Activated CD8-positive, alpha-beta memory T cell treated with anti-CD3 and anti-CD28 coated beads for 48 hours (primary cell): ENCODE data around the gene PSMB9.

Source experiments
- DNase-seq, 3 experiments: peaks; one replicate each; pipeline ENCODE4 v3.0.0-alpha.2; 2020; ENCODE audit warnings: low read depth in 2 of 3, low spot score in 2 of 3

The PSMB9 gene

GRCh38 chr6:32839356-32839755, 14.6 kb upstream of the PSMB9 start:
- DNase-seq, result no peak

DNA sequence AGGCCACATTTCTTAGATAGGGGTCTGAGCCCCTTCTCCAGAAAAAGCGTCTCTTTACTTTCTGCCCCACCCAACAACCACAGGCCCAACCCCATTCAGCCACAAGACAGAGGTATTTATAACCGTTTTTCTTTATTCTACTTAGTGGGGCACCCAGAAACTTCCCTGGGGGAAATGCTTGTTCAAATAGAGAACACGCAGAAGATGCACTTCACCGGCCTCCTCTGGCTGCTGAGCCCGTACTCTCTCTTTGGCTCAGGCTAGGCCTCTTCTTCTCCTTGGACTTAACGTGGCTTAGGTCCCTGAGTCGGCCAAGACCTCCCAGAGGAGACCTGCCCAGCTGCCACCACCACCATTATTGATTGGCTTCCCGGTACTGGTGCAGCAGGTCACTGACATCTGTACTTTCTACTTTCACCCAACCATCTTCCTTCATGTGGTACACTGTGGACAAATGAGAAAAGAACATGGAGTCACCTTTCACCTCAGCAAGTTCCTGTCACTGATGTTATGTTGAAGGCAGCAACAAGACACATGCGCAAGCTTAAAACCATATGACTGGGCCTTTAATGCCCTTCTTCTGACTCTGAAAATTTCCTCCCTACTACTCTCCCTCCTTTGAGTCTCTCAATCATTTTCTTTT, 13.3 kb upstream of the PSMB9 start:
- no peak for DNase-seq

DNA sequence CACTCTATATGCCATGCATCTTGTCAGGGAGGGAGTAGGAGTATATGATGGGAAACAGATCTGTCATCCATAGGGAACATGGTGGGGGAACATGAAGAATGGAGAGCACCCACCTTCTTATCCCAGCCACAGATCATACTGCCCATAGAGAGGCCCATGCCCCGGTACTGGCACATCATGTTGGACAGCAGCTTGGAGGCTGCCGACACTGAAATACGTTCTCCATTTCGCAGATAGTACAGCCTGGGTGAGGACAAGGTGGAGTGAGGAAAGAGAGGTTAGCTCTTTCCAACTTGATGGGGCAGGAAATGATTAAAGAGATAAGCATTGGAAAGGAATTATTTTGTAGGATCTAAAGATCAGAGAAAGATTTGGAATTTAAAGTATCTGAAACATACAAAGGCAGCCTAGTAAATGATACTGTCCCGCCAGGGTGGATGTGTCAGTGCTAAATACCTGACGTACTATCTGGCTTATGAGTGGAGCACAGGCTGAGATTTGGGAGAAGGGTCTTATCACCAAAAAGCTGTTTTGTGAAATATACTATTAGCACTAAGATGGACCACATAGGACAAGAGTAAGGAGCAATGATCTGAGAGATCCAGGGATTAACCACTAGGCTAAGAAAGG, 11.9 kb upstream of the PSMB9 start:
- no peak for DNase-seq

- no peak for DNase-seq
Measured at GRCh38 chr6:32842690-32843089, 11.3 kb upstream of the PSMB9 start.

DNA sequence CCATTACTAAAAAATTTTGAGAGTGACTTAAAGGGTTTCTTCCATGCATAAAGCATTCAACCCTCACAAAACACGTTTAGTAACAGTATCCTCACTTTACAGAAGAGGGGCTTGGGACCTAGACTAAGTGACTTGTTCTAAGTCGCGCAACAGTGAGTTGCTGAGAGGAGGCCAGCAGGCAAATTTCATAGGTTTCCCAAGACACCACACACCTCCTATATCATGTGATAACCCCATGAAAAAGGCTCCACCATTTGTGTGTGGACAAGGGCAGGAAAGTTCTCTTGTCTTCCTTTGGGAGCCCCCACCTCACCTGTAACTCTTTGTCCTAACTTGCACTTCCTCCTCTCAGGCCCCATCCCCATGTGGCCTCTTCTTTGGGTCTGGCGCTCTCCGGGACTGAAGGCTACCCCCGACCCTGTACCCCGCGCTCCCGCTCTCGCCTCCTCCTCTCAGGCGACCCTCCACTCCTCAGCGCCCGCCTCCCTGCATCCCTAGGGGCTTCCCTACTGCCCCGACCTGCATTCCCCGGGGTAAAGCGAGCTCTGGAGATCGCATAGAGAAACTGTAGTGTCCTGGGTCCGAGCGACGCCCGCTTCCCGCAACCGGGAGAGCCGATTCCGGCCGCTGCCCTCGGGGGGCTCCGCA, 10.5 kb upstream of the PSMB9 start:
- no peak for DNase-seq

GRCh38 chr6:32843979-32844838, 9.8 kb upstream of the PSMB9 start, which contains the start of gene PSMB8:
Gene PSMB8 (minus strand): TSS chr6:32844047. CDS start chr6:32843996, 51 bp downstream.
- peak; percentile 84 to 96 (median 94) for DNase-seq

DNA sequence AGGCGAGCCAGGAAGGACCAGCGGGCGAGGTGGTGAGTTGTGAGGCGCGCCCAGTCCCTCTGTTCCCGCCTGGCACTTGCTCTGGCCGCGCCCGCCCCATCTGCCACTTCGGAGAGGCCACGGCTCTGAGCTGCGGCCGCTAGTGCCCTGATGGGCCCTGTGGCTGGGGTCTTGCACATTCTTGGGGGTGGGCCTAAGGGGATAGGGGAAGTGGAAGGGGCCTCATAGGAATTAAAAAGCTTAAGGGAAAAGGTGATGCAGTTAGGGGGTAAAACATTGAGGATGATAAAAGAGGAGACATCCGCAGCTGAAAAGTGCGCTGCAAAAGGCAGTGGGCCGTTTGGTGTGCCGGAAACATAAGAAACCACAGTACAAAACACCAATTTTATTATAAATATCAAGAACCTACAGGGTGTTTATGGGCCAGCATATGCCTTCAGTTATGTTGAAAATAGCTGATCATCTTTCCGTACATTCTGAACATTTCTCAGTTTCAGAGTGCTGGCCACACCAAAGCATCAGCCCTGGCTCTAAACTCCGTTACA, 9.1 kb upstream of the PSMB9 start:
- no peak for DNase-seq

DNA sequence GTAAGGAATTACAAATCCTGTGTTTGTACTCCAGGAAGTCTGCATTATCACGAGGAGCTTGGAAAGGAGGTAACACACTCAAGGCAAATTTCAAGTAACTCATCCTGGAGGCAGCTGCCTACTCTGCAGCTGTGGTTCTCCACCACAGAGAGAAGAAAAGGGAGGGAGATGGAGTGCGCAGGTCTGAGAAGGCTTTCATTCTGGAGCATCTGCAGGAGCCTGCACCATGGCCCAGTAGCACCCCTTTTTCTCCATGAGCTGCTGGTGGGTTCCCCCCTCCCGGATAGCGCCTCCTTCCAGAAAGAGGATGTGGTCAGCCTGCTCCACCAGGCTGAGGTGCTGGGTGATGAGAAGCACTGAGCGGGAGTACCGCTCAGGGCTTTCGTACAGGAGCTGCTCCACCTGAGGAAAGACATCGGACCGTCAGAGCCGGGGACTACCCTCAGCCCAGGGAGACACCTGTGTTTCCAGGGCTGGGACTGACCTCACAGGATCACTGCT, 8.6 kb upstream of the PSMB9 start:
- DNase-seq, result no peak

- DNase-seq, result no peak
Measured at GRCh38 chr6:32847004-32847403, 7.0 kb upstream of the PSMB9 start.

DNA sequence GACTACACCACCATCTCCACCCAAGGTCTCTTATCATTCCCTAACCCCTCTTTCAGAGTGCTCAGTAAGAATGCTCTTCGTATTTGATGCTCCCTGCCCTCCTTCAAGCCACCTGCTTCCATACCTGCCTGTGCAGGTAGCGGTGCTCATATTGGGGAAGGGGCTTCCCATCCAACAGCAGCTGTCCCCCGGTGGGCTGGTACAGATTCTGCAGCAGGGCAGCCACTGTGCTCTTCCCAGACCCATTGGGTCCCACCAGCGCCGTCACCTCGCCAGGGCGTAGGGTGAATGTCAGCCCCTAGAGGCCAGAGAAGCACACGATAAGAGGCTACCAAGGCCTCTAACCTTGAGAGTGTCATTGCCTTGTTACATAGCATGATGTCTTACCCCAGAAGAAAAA, 6.2 kb upstream of the PSMB9 start:
- DNase-seq, result no peak

DNA sequence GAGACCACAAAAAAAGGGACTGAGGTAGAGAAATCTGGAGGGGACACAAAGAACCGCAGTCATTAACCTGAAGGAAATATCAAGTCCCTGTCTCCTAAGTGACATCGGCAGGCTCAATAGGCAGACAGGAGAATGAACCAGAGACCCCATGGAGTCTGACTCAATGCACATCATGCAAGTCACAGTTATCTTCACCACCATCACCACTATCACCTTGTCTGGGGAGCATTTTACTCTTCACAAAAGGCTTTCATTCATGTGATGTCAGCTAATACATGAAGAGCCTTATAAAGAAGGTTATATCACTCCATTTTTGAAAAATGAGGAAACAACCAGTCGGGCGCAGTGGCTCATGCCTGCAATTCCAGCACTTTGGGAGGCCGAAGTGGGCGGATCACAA, 4.9 kb upstream of the PSMB9 start:
- DNase-seq, result no peak

DNA sequence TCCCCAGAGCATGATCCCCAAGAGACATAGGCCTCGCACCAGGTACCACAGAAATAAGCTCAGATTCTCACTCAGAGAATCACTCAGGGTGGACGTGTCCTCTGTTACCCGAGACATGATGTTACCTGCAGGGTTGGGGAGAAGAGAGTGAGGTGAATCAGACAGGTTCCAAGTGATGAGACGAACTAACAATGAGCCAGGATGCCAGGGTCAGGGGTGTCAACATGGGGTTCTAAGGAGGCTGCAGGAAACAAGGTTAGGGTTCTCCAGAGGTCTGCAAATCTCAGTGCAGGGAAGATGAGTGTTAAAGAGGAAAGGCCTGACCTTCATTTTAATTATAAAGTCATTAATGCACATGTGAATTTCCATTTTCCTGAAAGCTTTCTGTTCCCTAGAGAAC, 3.0 kb upstream of the PSMB9 start:
- DNase-seq, result no peak

- DNase-seq, result no peak
Measured at GRCh38 chr6:32852018-32852843, 1.8 kb upstream of the PSMB9 start.

GRCh38 chr6:32852844-32853540, 1.0 kb upstream of the PSMB9 start:
- no peak for DNase-seq

- no peak for DNase-seq
Measured at GRCh38 chr6:32854376-32855178, 585 bp downstream of the PSMB9 start.

- DNase-seq, result no peak
Measured at GRCh38 chr6:32855467-32856174, 1.6 kb downstream of the PSMB9 start.

GRCh38 chr6:32857156-32857891, 3.3 kb downstream of the PSMB9 start:
- no peak for DNase-seq

DNA sequence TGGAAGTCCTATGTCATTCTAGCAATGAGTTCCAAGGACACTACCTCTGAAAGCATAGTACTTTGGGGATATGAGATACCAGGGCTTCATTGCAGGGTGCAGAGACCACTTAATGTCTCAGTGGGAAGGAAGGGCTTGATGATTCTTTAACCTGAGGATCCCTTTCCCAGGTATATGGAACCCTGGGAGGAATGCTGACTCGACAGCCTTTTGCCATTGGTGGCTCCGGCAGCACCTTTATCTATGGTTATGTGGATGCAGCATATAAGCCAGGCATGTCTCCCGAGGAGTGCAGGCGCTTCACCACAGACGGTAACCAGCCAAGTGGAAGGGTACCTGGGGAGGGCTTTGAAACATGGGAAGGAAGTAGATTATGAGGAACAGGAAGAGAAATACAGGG, 4.2 kb downstream of the PSMB9 start:
- DNase-seq, result no peak
